HG03571 (cell line): ENCODE data around the gene TIMP2.
"Not testable (repeated sequence)": the region's sequence is repeated elsewhere in the genome, so short reads cannot be mapped to it uniquely, and the experiment has no call there.

Experiments
- ATAC-seq: cut with Tn5 transposase; IDR thresholded peaks from one replicate; pipeline ENCODE4 v1.9.1; 2021; ENCODE audit not compliant: unreplicated experiment

TIMP2 gene

GRCh38 chr17:78910497-78911284, 14.5 kb downstream of the TIMP2 start:
- ATAC-seq: no peak

- no peak for ATAC-seq
Observed at GRCh38 chr17:78908426-78908825, 16.8 kb downstream of the TIMP2 start.

GRCh38 chr17:78905541-78905940, 19.6 kb downstream of the TIMP2 start:
- ATAC-seq: no peak

GRCh38 chr17:78905116-78905515, 20.1 kb downstream of the TIMP2 start:
- no peak for ATAC-seq

GRCh38 chr17:78904371-78904770, 20.8 kb downstream of the TIMP2 start:
- no peak for ATAC-seq

GRCh38 chr17:78903101-78903779, 21.9 kb downstream of the TIMP2 start, which contains the start of gene CEP295NL:
Gene CEP295NL, minus strand, starts transcription at chr17:78903201. Its CDS starts 1,373 bp downstream, at chr17:78901828.
- no peak for ATAC-seq

- not testable (repeated sequence) for ATAC-seq
Observed at GRCh38 chr17:78902231-78902630, 23.0 kb downstream of the TIMP2 start.

GRCh38 chr17:78901806-78902205, 23.4 kb downstream of the TIMP2 start:
- ATAC-seq: no peak

- ATAC-seq: no peak
Observed at GRCh38 chr17:78900816-78901215, 24.4 kb downstream of the TIMP2 start.

- no peak for ATAC-seq
Observed at GRCh38 chr17:78899361-78900260, 25.6 kb downstream of the TIMP2 start.

GRCh38 chr17:78898947-78899346, 26.2 kb downstream of the TIMP2 start:
- ATAC-seq: no peak

GRCh38 chr17:78898075-78898836, 26.9 kb downstream of the TIMP2 start:
- ATAC-seq: no peak

- ATAC-seq: no peak
Observed at GRCh38 chr17:78897664-78898047, 27.5 kb downstream of the TIMP2 start.

GRCh38 chr17:78896834-78897663, 28.1 kb downstream of the TIMP2 start:
- ATAC-seq: no peak

GRCh38 chr17:78896091-78896833, 28.9 kb downstream of the TIMP2 start:
- ATAC-seq: no peak

- ATAC-seq: no peak
Observed at GRCh38 chr17:78895322-78895721, 29.9 kb downstream of the TIMP2 start.

GRCh38 chr17:78893684-78894083, 31.5 kb downstream of the TIMP2 start:
- ATAC-seq: no peak

- ATAC-seq: no peak
Observed at GRCh38 chr17:78892936-78893379, 32.2 kb downstream of the TIMP2 start.

GRCh38 chr17:78892520-78892919, 32.7 kb downstream of the TIMP2 start:
- no peak for ATAC-seq
